ENCODE measurements around the gene LMTK2. TPM values are rescaled to one million over a fixed set of nuclear protein-coding genes. Genes with fewer than 3 reads are reported as not detected.

Gene LMTK2
- total RNA-seq, 1 donor from 2014 or later: 23.2 TPM

Other genes with a start within 250 kb of the LMTK2 start
- 39.4 and 45.4 TPM in 2 replicates for gene ASNS, start 234.5 kb upstream of the LMTK2 start, total RNA-seq
- gene OCM2, start 116.7 kb upstream of the LMTK2 start, total RNA-seq: not detected in 2 replicates
- gene BHLHA15, start 104.6 kb downstream of the LMTK2 start, total RNA-seq: 0.94 and 1.0 TPM in 2 replicates
- 19.6 and 22.0 TPM in 2 replicates for gene TECPR1, start 145.4 kb downstream of the LMTK2 start, total RNA-seq
- 24.8 and 30.8 TPM in 2 replicates for gene BRI3, start 174.8 kb downstream of the LMTK2 start, total RNA-seq